ENCODE measurements around the gene SLC26A4. TPM values are rescaled to one million over a fixed set of nuclear protein-coding genes. Genes with fewer than 3 reads are reported as not detected.

SLC26A4 gene
- total RNA-seq, 6 donors from 2014 or later, result 0.11 to 1.0 (median 0.56) TPM

- Histone ChIP-seq H3K9me3 (no peaks in the 10 kb centered on the region), H3K27me3 (no peaks in the 10 kb centered on the region), H3K4me1 (no peaks in the 10 kb centered on the region), H3K27ac (no peak overlapping the region), H3K4me3 (no peak overlapping the region), H3K36me3 (no peaks in the 10 kb centered on the region)
- TF ChIP-seq CTCF (IDR thresholded peaks at IDR 0.05), result no peak
- TF ChIP-seq POLR2AphosphoS5 (IDR thresholded peaks at IDR 0.05), result no peak
- no peak for TF ChIP-seq POLR2A (IDR thresholded peaks at IDR 0.05)
- TF ChIP-seq EP300 (IDR thresholded peaks at IDR 0.05), result no peak
- DNase-seq, result no peak
- ATAC-seq (ENCODE audit: low FRiP score in 2 of 2), result no peak
- WGBS, 2 donors, result 78 to 84% methylated on average over 3 of the region's 3 CpGs
Observed at GRCh38 chr7:107726356-107727130, 65.9 kb downstream of the SLC26A4 start.

- H3K36me3 ChIP-seq, result no peaks in the 10 kb centered on the region
- ATAC-seq (ENCODE audit: low FRiP score in 2 of 2), result no peak
- no peaks in the 10 kb centered on the region for H3K4me1 ChIP-seq
- no peaks in the 10 kb centered on the region for H3K9me3 ChIP-seq
- no peak overlapping the region for H3K27ac ChIP-seq
- DNase-seq, result no peak
- no peaks in the 10 kb centered on the region for H3K27me3 ChIP-seq
- no peak for TF ChIP-seq CTCF (IDR thresholded peaks at IDR 0.05)
- TF ChIP-seq EP300 (IDR thresholded peaks at IDR 0.05), result no peak
- TF ChIP-seq POLR2A (IDR thresholded peaks at IDR 0.05), result no peak
- TF ChIP-seq POLR2AphosphoS5 (IDR thresholded peaks at IDR 0.05), result no peak
- no peak overlapping the region for H3K4me3 ChIP-seq
Observed at GRCh38 chr7:107728276-107728675, 67.6 kb downstream of the SLC26A4 start.

GRCh38 chr7:107742678-107743566, 82.3 kb downstream of the SLC26A4 start:
- TF ChIP-seq EP300 (IDR thresholded peaks at IDR 0.05), result no peak
- no peak for TF ChIP-seq POLR2AphosphoS5 (IDR thresholded peaks at IDR 0.05)
- TF ChIP-seq POLR2A (IDR thresholded peaks at IDR 0.05), result peak in 1 of 4 donors; percentile 41
- no peak for TF ChIP-seq CTCF (IDR thresholded peaks at IDR 0.05)
- Histone ChIP-seq H3K4me3 (peak overlapping the region; percentile 17 to 84 (median 64)), H3K9me3 (no peaks in the 10 kb centered on the region), H3K36me3 (no peaks in the 10 kb centered on the region), H3K4me1 (peaks cover 24 to 45% (median 31%) of the 10 kb centered on the region in 4 donors), H3K27me3 (no peaks in the 10 kb centered on the region), H3K27ac (peak overlapping the region; percentile 93 to 99 (median 96))
- DNase-seq (peak; percentile 62 to 87), ATAC-seq (ENCODE audit: low FRiP score in 2 of 2) (peak; percentile 48 to 70)
- WGBS, 2 donors, result 15 to 17% methylated on average over 29 of the region's 29 CpGs

- TF ChIP-seq POLR2A (IDR thresholded peaks at IDR 0.05), result peak in 3 of 4 donors; percentile 39 to 81 (median 75)
- peak; percentile 59 to 83 (median 72) for TF ChIP-seq CTCF (IDR thresholded peaks at IDR 0.05)
- peak; percentile 82 to 89 for TF ChIP-seq POLR2AphosphoS5 (IDR thresholded peaks at IDR 0.05)
- peak in 1 of 4 donors; percentile 41 for TF ChIP-seq EP300 (IDR thresholded peaks at IDR 0.05)
- Histone ChIP-seq H3K9me3 (no peaks in the 10 kb centered on the region), H3K4me3 (peak within 1 kb of the TSS; percentile 61 to 86 (median 75)), H3K27ac (peak within 1 kb of the TSS; percentile 93 to 99 (median 96)), H3K27me3 (no peaks in the 10 kb centered on the region), H3K36me3 (peaks cover 0 to 1% (median 0%) of the 10 kb centered on the region in 4 donors), H3K4me1 (peaks cover 25 to 45% (median 31%) of the 10 kb centered on the region in 4 donors)
- DNase-seq (peak; percentile 97 to 98), ATAC-seq (ENCODE audit: low FRiP score in 2 of 2) (peak; percentile 99)
- 0% methylated on average over 28 to 56 of the region's 56 CpGs for WGBS, 2 donors
Observed at GRCh38 chr7:107743567-107744344, 83.1 kb downstream of the SLC26A4 start, which contains the start of gene CBLL1. Gene CBLL1 (plus strand): TSS chr7:107744142. CDS start chr7:107744164, 22 bp downstream.
